GM23338 (cell line): ENCODE measurements around the gene NHSL1. TPM values are rescaled to one million over a fixed set of nuclear protein-coding genes. Genes with fewer than 3 reads are reported as not detected.

ENCODE experiments used
- ATAC-seq: fragments of 200-7000 bp; cut with Tn5 transposase; 3 replicates; pipeline ENCODE4 v1.9.1; 2020
- DNase-seq: peaks from one replicate; pipeline ENCODE4 v3.0.0-alpha.2; 2015; ENCODE audit warnings: low spot score
- H2AFZ ChIP-seq: fragments of 200-600 bp; sonication (generic); 2 replicates; pipeline ENCODE4 v1.8.0; 2016; ENCODE audit warnings: antibody characterized with exemption, mild to moderate bottlenecking, moderate library complexity
- H3F3A ChIP-seq: fragments of 200-600 bp; sonication (generic); replicated peaks from 2 replicates; pipeline ENCODE4 v1.8.0; 2017; ENCODE audit warnings: antibody characterized with exemption, mixed run types, low read depth
- H3K27ac ChIP-seq: fragments of 200-600 bp; sonication (generic); 2 replicates; pipeline ENCODE4 v1.6.1; 2016; ENCODE audit warnings: low read depth
- H3K27me3 ChIP-seq: fragments of 200-600 bp; sonication (generic); 2 replicates; pipeline ENCODE4 v1.8.0; 2016; ENCODE audit warnings: mild to moderate bottlenecking, mixed run types, moderate library complexity; ENCODE audit not compliant: insufficient read depth
- H3K36me3 ChIP-seq: fragments of 200-600 bp; sonication (generic); 2 replicates; pipeline ENCODE4 v1.8.0; 2016; ENCODE audit warnings: mild to moderate bottlenecking; ENCODE audit not compliant: insufficient read depth
- H3K4me1 ChIP-seq: fragments of 200-600 bp; sonication (generic); 2 replicates; pipeline ENCODE4 v1.8.0; 2016; ENCODE audit warnings: mild to moderate bottlenecking, moderate library complexity; ENCODE audit not compliant: insufficient read depth
- H3K4me2 ChIP-seq: fragments of 200-600 bp; sonication (generic); 2 replicates; pipeline ENCODE4 v1.7.1; 2017; ENCODE audit warnings: mixed run types
- H3K4me3 ChIP-seq: fragments of 200-600 bp; sonication (generic); 2 replicates; pipeline ENCODE4 v1.6.1; 2016; ENCODE audit warnings: mixed run types
- H3K79me2 ChIP-seq: fragments of 200-600 bp; sonication (generic); replicated peaks from 2 replicates; pipeline ENCODE4 v1.8.0; 2017; ENCODE audit warnings: mild to moderate bottlenecking; ENCODE audit not compliant: insufficient read depth
- H3K9me2 ChIP-seq: fragments of 200-600 bp; sonication (generic); 2 replicates; pipeline ENCODE4 v1.8.0; 2017; ENCODE audit not compliant: insufficient read depth
- H4K20me1 ChIP-seq: fragments of 200-600 bp; sonication (generic); replicated peaks from 2 replicates; pipeline ENCODE4 v1.8.0; 2017; ENCODE audit warnings: mild to moderate bottlenecking; ENCODE audit not compliant: insufficient read depth
- H3K27ac Mint-ChIP-seq: 2 replicates; pipeline ENCODE4 v1.8.0; 2020; ENCODE audit warnings: inconsistent platforms, mild to moderate bottlenecking, moderate library complexity, mixed read lengths
- H3K27me3 Mint-ChIP-seq: 3 replicates; pipeline ENCODE4 v1.8.0; 2022; ENCODE audit warnings: low read depth, mild to moderate bottlenecking, moderate library complexity, mixed read lengths, inconsistent platforms; ENCODE audit not compliant: insufficient read depth, poor library complexity
- H3K36me3 Mint-ChIP-seq: 3 replicates; pipeline ENCODE4 v1.8.0; 2021; ENCODE audit warnings: low read depth, mild to moderate bottlenecking, inconsistent platforms, moderate library complexity, mixed read lengths
- H3K4me1 Mint-ChIP-seq: 3 replicates; pipeline ENCODE4 v1.8.0; 2020; ENCODE audit warnings: mild to moderate bottlenecking, inconsistent platforms, mixed read lengths
- H3K4me3 Mint-ChIP-seq: 3 replicates; pipeline ENCODE4 v1.8.0; 2021; ENCODE audit warnings: moderate library complexity, mild to moderate bottlenecking, inconsistent platforms, mixed read lengths
- H3K9me3 Mint-ChIP-seq: 3 replicates; pipeline ENCODE4 v1.8.0; 2020; ENCODE audit warnings: moderate library complexity, mild to moderate bottlenecking, inconsistent platforms, mixed read lengths
- CREB1 ChIP-seq: fragments of 250-450 bp; sonication (Bioruptor Pico); IDR thresholded peaks from 2 replicates; pipeline ENCODE4 v1.5.0; 2020; ENCODE audit warnings: low read depth, mild to moderate bottlenecking, moderate library complexity
- ETS1 ChIP-seq: IDR thresholded peaks from 2 replicates; pipeline ENCODE4 v1.6.1; 2016; ENCODE audit warnings: antibody characterized with exemption
- JUNB ChIP-seq: IDR thresholded peaks from one replicate; pipeline ENCODE4 v1.6.1; 2016; ENCODE audit warnings: antibody characterized with exemption; ENCODE audit not compliant: unreplicated experiment
- ZNF462 ChIP-seq: fragments of 250-450 bp; sonication (Bioruptor Pico); IDR thresholded peaks from 2 replicates; pipeline ENCODE4 v1.5.0; 2020; ENCODE audit warnings: mild to moderate bottlenecking, moderate library complexity
- polyA plus RNA-seq: library from polyadenylated mRNA; unstranded; fragments of >200 nt; fragmentation: Nextera tagmentation; extraction: Ambion mirVana; gene quantifications from 2 replicates; pipeline ENCODE4 v1.2.1, GENCODE V29; 2016
- total RNA-seq: library from RNA; depleted of rRNA; stranded (reverse); fragments of >200 nt; shearing (Covaris generic); gene quantifications from 2 replicates; pipeline ENCODE4 v1.2.3, GENCODE V29; 2014

The NHSL1 gene
- total and polyA plus RNA-seq, 2 experiments from 2014 or later, result 11.2 to 24.5 TPM

- Histone ChIP-seq H2AFZ (no peak overlapping the region), H3K9me2 (no peaks in the 10 kb centered on the region), H3K4me1 (peaks cover 33% of the 10 kb centered on the region), H3K79me2 (peaks cover 51% of the 10 kb centered on the region), H3K36me3 (no peaks in the 10 kb centered on the region), H3K4me3 (no peak overlapping the region), H3K27me3 (no peaks in the 10 kb centered on the region), H4K20me1 (no peaks in the 10 kb centered on the region), H3K4me2 (peak overlapping the region; percentile 61; the same call in 1 of the 2 replicates), H3K27ac (peak overlapping the region; percentile 36), H3F3A (no peaks in the 10 kb centered on the region)
- no peaks in the 10 kb centered on the region for H3K27me3 Mint-ChIP-seq
- DNase-seq (peak; percentile 75), ATAC-seq (peak; percentile 99)
- TF ChIP-seq ZNF462 (CRISPR knock-in tag), result peak; percentile 41; the same call in 1 of the 2 replicates
- TF ChIP-seq JUNB, result no peak
- H3K4me1 Mint-ChIP-seq, result peaks cover 51% of the 10 kb centered on the region
- peak overlapping the region; percentile 77 for H3K27ac Mint-ChIP-seq
- H3K4me3 Mint-ChIP-seq, result peak overlapping the region; percentile 46; the same call in 2 of the 3 replicates
- no peaks in the 10 kb centered on the region for H3K9me3 Mint-ChIP-seq
- H3K36me3 Mint-ChIP-seq, result no peaks in the 10 kb centered on the region
These were observed 46.3 kb upstream of the NHSL1 start for GRCh38 chr6:138545621-138545980.

- H3K27me3 ChIP-seq, result no peaks in the 10 kb centered on the region
- no peak overlapping the region for H3K4me2 ChIP-seq
- no peaks in the 10 kb centered on the region for H3K36me3 ChIP-seq
- Mint-ChIP-seq H3K27me3 (no peaks in the 10 kb centered on the region), H3K27ac (no peak overlapping the region), H3K4me3 (no peak overlapping the region), H3K36me3 (no peaks in the 10 kb centered on the region), H3K4me1 (peaks cover 62% of the 10 kb centered on the region), H3K9me3 (no peaks in the 10 kb centered on the region)
- no peaks in the 10 kb centered on the region for H3K9me2 ChIP-seq
- peaks cover 44% of the 10 kb centered on the region for H3K4me1 ChIP-seq
- H3K27ac ChIP-seq, result no peak overlapping the region
- no peaks in the 10 kb centered on the region for H3F3A ChIP-seq
- DNase-seq (no peak), ATAC-seq (no peak)
- no peak overlapping the region for H3K4me3 ChIP-seq
- no peak overlapping the region for H2AFZ ChIP-seq
- H3K79me2 ChIP-seq, result peaks cover 48% of the 10 kb centered on the region
- H4K20me1 ChIP-seq, result no peaks in the 10 kb centered on the region
- TF ChIP-seq JUNB (no peak), ZNF462 (CRISPR knock-in tag) (no peak), CREB1 (CRISPR knock-in tag) (no peak), ETS1 (no peak)
These were observed 45.2 kb upstream of the NHSL1 start for GRCh38 chr6:138544501-138544900.
